ENCODE data around the gene ADGRG3.

GRCh38 chr16:57693550-57693949 is 25.4 kb downstream of the ADGRG3 start:
- TF ChIP-seq CTCF (conservative IDR thresholded peaks at IDR 0.05): no peak
- TF ChIP-seq ZFX (IDR thresholded peaks at IDR 0.05): no peak
